WTC11 (cell line): ENCODE results near the gene KCNT1. TPM values are rescaled to one million over a fixed set of nuclear protein-coding genes. Genes with fewer than 3 reads are reported as not detected.
A peak's percentile ranks its signal among the peaks of the same experiment; 100 is the strongest.

Experiments
- ATAC-seq: fragments of 200-7000 bp; cut with Tn5 transposase; 2 replicates; pipeline ENCODE4 v1.10.0; 2021; ENCODE audit warnings: mild to moderate bottlenecking, moderate library complexity
- Bru-seq: library from RNA; stranded (reverse); fragments of 400-500 nt; gene quantifications from one replicate; lab custom pipeline; 2021; lab: Mats Ljungman, UMichigan
- CTCF ChIA-PET: fragments of 300-600 bp; sonication (Branson Sonifier 250); formaldehyde crosslinking; loops from one replicate; lab custom pipeline; 2021; ENCODE audit warnings: antibody characterized with exemption; lab: Charles Lee
- POLR2A ChIA-PET: fragments of 350-600 bp; sonication (Branson Sonifier 250); formaldehyde crosslinking; loops from one replicate; lab custom pipeline; 2021; ENCODE audit warnings: antibody characterized with exemption; lab: Charles Lee
- DNase-seq: peaks from one replicate; pipeline ENCODE4 v3.0.0; 2021; ENCODE audit warnings: low spot score
- H3K27ac Mint-ChIP-seq: 2 replicates; pipeline ENCODE4 v1.8.0; 2021; ENCODE audit warnings: mixed read lengths
- H3K27me3 Mint-ChIP-seq: 2 replicates; pipeline ENCODE4 v1.8.0; 2021; ENCODE audit warnings: low read depth, mild to moderate bottlenecking, moderate library complexity, mixed read lengths
- H3K36me3 Mint-ChIP-seq: 2 replicates; pipeline ENCODE4 v1.8.0; 2021; ENCODE audit warnings: mixed read lengths
- H3K4me1 Mint-ChIP-seq: 2 replicates; pipeline ENCODE4 v1.8.0; 2022; ENCODE audit warnings: mixed read lengths
- H3K4me3 Mint-ChIP-seq: 2 replicates; pipeline ENCODE4 v1.8.0; 2021; ENCODE audit warnings: mild to moderate bottlenecking, moderate library complexity, mixed read lengths
- H3K9me3 Mint-ChIP-seq: 2 replicates; pipeline ENCODE4 v1.8.0; 2021; ENCODE audit warnings: mixed read lengths
- CTCF ChIP-seq: fragments of 200-600 bp; IDR thresholded peaks from 2 replicates; pipeline ENCODE4 v1.8.0; 2022; ENCODE audit warnings: antibody characterized with exemption
- E2F4 ChIP-seq: sonication (generic); formaldehyde crosslinking; IDR thresholded peaks from 2 replicates; pipeline ENCODE4 v1.8.1; 2022; ENCODE audit warnings: low read depth, mild to moderate bottlenecking, moderate library complexity, missing genetic modification reagents, borderline replicate concordance
- MAX ChIP-seq: sonication (generic); formaldehyde crosslinking; IDR thresholded peaks from 2 replicates; pipeline ENCODE4 v1.8.0; 2022; ENCODE audit warnings: mild to moderate bottlenecking, missing genetic modification reagents
- SP1 ChIP-seq: sonication (generic); formaldehyde crosslinking; conservative IDR thresholded peaks from 2 replicates; pipeline ENCODE4 v1.8.1; 2022; ENCODE audit warnings: missing genetic modification reagents
- ZNF425 ChIP-seq: fragments of 250-450 bp; sonication (Bioruptor Pico); conservative IDR thresholded peaks from 2 replicates; pipeline ENCODE4 v1.9.0; 2021; ENCODE audit warnings: mild to moderate bottlenecking
- long read RNA-seq, 3 experiments: library from RNA in 1 of 3; library from capped mRNA in 1 of 3; library from polyadenylated mRNA in 1 of 3; unstranded in 2 of 3; stranded (forward) in 1 of 3; transcript quantifications; one replicate each; pipeline ENCODE4 v2.0.0, GENCODE V29; 2021
- total RNA-seq: library from RNA; stranded (reverse); gene quantifications from 3 replicates; pipeline ENCODE4 v1.2.3, GENCODE V29; 2021
- TF ChIP-seq, protein P1 (sequence below): fragments of 250-450 bp; sonication (Bioruptor Pico); IDR thresholded peaks from 2 replicates; pipeline ENCODE4 v1.9.0; 2021; ENCODE audit warnings: mild to moderate bottlenecking, borderline replicate concordance
- TF ChIP-seq, protein P2 (sequence below): fragments of 250-450 bp; sonication (Bioruptor Pico); IDR thresholded peaks from 2 replicates; pipeline ENCODE4 v1.8.0; 2021; ENCODE audit warnings: mild to moderate bottlenecking
- TF ChIP-seq, protein P3 (sequence below): sonication (generic); formaldehyde crosslinking; IDR thresholded peaks from 2 replicates; pipeline ENCODE4 v1.8.1; 2022; ENCODE audit warnings: missing genetic modification reagents, borderline replicate concordance
- TF ChIP-seq, protein P4 (sequence below): sonication (generic); formaldehyde crosslinking; conservative IDR thresholded peaks from 2 replicates; pipeline ENCODE4 v1.8.1; 2022; ENCODE audit warnings: mild to moderate bottlenecking, missing genetic modification reagents
- TF ChIP-seq, protein P5 (sequence below): sonication (generic); formaldehyde crosslinking; IDR thresholded peaks from 2 replicates; pipeline ENCODE4 v1.8.1; 2023; ENCODE audit warnings: mild to moderate bottlenecking, moderate library complexity, missing genetic modification reagents

KCNT1 gene
- 0.13 to 0.16 TPM (median 0.14 TPM) in 3 replicates for total RNA-seq
- percentile 0 among the genes with signal in this experiment for Bru-seq, nascent RNA
- long read RNA-seq, experiment 1 = 0 reads
- long read RNA-seq, experiment 2 = 0 reads
- long read RNA-seq, experiment 3 = 0 reads

DNA sequence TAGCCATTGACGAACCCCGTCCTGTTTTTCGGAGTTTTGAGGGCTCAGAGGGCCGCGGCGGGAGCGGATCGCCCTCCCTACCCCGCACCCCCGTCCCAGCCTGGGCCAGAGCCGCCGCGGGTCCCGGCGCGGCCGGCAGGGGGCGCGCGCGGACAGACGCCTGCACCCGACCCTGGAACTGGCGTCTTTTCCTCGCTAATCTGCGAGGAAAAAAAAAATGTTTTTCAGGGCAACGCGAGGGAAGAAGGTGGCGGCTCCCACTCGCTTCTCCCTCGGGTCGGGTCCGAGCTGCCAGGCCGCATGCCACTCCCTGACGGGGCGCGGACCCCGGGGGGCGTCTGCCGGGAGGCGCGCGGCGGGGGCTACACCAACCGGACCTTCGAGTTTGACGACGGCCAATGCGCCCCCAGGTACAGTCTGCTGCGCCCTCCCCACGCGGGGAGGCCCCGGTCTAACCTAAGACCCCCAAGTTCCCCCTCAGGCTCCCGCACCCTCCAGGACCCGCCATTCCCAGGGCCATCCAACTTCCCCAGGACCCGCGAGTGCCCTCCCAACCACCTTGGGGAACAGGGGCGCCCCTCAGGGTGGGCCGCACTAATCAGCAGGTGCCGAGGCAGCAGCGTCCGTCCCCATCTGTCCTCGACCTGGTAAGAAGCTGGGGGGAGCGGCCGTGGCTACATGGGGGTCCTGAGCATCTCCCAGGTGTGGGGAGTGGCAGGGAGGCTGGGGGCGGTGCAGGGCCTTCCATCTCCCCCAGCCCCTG is at the start of gene KCNT1:
TSS of gene KCNT1 (plus strand) at position 227 of the 763 bp plus-strand sequence. CDS start at position 301, 74 bp downstream.
- peak; percentile 83 for DNase-seq
- no peak within 1 kb of the TSS; the same call in 1 of the 2 replicates for H3K4me3 Mint-ChIP-seq
- no peaks in the 10 kb centered on the region for H3K9me3 Mint-ChIP-seq
- peaks cover 2% of the 10 kb centered on the region; the same call in 1 of the 2 replicates for H3K4me1 Mint-ChIP-seq
- no peaks in the 10 kb centered on the region; the same call in 1 of the 2 replicates for H3K27me3 Mint-ChIP-seq
- TF ChIP-seq ZNF425 = no peak
- TF ChIP-seq SP1 (CRISPR knock-in tag) = 0 out of 2 replicates have a peak, but pooled peaks have one; percentile 25
- TF ChIP-seq, protein P1, sequence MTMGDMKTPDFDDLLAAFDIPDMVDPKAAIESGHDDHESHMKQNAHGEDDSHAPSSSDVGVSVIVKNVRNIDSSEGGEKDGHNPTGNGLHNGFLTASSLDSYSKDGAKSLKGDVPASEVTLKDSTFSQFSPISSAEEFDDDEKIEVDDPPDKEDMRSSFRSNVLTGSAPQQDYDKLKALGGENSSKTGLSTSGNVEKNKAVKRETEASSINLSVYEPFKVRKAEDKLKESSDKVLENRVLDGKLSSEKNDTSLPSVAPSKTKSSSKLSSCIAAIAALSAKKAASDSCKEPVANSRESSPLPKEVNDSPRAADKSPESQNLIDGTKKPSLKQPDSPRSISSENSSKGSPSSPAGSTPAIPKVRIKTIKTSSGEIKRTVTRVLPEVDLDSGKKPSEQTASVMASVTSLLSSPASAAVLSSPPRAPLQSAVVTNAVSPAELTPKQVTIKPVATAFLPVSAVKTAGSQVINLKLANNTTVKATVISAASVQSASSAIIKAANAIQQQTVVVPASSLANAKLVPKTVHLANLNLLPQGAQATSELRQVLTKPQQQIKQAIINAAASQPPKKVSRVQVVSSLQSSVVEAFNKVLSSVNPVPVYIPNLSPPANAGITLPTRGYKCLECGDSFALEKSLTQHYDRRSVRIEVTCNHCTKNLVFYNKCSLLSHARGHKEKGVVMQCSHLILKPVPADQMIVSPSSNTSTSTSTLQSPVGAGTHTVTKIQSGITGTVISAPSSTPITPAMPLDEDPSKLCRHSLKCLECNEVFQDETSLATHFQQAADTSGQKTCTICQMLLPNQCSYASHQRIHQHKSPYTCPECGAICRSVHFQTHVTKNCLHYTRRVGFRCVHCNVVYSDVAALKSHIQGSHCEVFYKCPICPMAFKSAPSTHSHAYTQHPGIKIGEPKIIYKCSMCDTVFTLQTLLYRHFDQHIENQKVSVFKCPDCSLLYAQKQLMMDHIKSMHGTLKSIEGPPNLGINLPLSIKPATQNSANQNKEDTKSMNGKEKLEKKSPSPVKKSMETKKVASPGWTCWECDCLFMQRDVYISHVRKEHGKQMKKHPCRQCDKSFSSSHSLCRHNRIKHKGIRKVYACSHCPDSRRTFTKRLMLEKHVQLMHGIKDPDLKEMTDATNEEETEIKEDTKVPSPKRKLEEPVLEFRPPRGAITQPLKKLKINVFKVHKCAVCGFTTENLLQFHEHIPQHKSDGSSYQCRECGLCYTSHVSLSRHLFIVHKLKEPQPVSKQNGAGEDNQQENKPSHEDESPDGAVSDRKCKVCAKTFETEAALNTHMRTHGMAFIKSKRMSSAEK (CRISPR knock-in tag) = no peak
- TF ChIP-seq, protein P2, sequence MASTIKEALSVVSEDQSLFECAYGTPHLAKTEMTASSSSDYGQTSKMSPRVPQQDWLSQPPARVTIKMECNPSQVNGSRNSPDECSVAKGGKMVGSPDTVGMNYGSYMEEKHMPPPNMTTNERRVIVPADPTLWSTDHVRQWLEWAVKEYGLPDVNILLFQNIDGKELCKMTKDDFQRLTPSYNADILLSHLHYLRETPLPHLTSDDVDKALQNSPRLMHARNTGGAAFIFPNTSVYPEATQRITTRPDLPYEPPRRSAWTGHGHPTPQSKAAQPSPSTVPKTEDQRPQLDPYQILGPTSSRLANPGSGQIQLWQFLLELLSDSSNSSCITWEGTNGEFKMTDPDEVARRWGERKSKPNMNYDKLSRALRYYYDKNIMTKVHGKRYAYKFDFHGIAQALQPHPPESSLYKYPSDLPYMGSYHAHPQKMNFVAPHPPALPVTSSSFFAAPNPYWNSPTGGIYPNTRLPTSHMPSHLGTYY (CRISPR knock-in tag) = no peak
- peak; percentile 46; the same call in 1 of the 2 replicates for TF ChIP-seq MAX
- TF ChIP-seq, protein P3, sequence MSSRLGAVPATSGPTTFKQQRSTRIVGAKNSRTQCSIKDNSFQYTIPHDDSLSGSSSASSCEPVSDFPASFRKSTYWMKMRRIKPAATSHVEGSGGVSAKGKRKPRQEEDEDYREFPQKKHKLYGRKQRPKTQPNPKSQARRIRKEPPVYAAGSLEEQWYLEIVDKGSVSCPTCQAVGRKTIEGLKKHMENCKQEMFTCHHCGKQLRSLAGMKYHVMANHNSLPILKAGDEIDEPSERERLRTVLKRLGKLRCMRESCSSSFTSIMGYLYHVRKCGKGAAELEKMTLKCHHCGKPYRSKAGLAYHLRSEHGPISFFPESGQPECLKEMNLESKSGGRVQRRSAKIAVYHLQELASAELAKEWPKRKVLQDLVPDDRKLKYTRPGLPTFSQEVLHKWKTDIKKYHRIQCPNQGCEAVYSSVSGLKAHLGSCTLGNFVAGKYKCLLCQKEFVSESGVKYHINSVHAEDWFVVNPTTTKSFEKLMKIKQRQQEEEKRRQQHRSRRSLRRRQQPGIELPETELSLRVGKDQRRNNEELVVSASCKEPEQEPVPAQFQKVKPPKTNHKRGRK (CRISPR knock-in tag) = no peak
- TF ChIP-seq, protein P4, sequence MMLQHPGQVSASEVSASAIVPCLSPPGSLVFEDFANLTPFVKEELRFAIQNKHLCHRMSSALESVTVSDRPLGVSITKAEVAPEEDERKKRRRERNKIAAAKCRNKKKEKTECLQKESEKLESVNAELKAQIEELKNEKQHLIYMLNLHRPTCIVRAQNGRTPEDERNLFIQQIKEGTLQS (CRISPR knock-in tag) = no peak
- TF ChIP-seq E2F4 (CRISPR knock-in tag) = no peak
- TF ChIP-seq CTCF = peak; percentile 96
- TF ChIP-seq, protein P5, sequence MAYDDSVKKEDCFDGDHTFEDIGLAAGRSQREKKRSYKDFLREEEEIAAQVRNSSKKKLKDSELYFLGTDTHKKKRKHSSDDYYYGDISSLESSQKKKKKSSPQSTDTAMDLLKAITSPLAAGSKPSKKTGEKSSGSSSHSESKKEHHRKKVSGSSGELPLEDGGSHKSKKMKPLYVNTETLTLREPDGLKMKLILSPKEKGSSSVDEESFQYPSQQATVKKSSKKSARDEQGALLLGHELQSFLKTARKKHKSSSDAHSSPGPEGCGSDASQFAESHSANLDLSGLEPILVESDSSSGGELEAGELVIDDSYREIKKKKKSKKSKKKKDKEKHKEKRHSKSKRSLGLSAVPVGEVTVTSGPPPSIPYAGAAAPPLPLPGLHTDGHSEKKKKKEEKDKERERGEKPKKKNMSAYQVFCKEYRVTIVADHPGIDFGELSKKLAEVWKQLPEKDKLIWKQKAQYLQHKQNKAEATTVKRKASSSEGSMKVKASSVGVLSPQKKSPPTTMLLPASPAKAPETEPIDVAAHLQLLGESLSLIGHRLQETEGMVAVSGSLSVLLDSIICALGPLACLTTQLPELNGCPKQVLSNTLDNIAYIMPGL (CRISPR knock-in tag) = peak; percentile 45; the same call in 1 of the 2 replicates
- ChIA-PET CTCF (interaction anchor here (0.6 to 2.3 kb wide), 3 partner anchors 8 to 98 kb away, joined by 3 to 11 read pairs (median 5); no protein-coding TSS in a partner anchor), POLR2A (no interaction called here)
- no peak within 1 kb of the TSS for H3K27ac Mint-ChIP-seq
- peak; percentile 80 for ATAC-seq
- no peaks in the 10 kb centered on the region for H3K36me3 Mint-ChIP-seq
